Central memory CD4-positive, alpha-beta T cell (primary cell): ENCODE data around the gene TBC1D3I.
"Not testable (repeated sequence)": the region's sequence is repeated elsewhere in the genome, so short reads cannot be mapped to it uniquely, and the experiment has no call there.

Experiments
- DNase-seq: peaks from one replicate; pipeline ENCODE4 v3.0.0; 2022
- total RNA-seq, 3 experiments: gene quantifications; one replicate each; lab custom pipeline; 2026; lab: John Stamatoyannopoulos, UW

The TBC1D3I gene
- total RNA-seq = 0 reads per million in 3 experiments

DNA sequence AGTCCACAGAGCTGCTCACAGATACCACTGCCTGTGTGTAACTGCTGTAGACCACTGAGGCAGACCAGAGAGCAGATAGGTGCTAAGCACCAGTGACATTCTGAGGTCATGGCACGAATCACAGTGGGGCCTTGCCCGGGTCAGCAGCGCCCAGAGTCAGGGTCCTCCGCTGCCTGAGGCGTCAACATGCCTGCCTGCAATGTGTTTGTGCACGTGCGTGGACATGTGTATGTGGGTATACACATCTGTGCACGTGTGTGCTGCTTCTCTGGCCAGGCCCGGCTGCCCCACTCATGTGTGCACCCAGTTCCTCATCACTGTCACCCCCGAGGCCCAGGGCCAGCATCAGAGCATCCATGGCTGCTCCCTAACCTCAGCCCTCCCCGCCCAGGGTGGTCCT, at the start of gene TBC1D3I:
TBC1D3I (minus strand) TSS at position 101 of the 400 bp plus-strand sequence. CDS start 1,585 bp downstream, outside the sequence.
- DNase-seq = not testable (repeated sequence)

DNA sequence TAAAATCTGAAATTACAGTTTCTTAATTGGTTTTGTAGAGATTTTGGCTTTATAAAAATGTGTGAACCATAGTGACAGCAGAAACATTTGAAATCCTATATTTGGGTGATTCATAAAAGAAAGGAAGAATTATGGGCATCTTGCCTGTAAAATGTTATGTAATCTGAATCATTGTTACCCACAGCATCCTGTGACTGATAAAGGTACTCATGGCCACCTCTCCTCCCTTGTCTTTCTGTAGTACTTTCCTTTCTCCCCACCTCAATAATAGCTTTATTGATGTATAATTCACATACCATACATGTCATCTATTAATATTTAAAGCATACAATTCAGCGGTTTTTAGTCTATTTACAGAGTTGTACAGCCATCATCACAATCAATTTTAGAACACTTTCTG, 30.8 kb upstream of the TBC1D3I start:
- DNase-seq = not testable (repeated sequence)

DNA sequence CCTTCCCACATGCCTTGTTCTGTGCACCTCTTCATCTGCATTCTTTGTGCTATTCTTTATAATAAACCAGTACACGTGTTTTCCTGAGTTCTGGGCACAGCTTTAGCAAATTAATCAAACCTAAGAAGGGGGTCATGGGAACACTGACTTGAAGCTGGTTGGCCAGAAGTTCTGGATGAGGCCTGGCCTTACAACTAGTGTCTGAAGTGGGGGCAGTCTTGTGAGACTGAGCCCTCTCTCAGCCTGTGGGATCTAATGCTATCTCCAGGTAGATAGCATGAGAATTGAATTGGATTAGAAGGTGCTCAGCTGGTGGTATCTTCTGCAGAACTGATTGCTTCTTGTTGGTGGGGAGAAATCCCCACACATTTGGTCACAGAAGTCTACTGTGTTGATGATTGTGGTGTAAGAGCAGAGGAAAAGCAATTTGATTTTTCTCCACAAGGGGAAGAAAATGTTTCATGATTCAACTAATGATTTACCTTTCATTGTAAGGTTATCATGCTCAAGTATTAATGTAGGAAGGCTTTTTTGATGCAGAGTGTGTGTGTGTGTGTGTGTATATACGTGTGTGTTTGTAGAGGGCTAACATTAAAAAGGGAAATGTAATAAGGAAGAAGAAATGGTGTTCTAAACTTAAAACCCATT, 25.7 kb upstream of the TBC1D3I start:
- not testable (repeated sequence) for DNase-seq

DNA sequence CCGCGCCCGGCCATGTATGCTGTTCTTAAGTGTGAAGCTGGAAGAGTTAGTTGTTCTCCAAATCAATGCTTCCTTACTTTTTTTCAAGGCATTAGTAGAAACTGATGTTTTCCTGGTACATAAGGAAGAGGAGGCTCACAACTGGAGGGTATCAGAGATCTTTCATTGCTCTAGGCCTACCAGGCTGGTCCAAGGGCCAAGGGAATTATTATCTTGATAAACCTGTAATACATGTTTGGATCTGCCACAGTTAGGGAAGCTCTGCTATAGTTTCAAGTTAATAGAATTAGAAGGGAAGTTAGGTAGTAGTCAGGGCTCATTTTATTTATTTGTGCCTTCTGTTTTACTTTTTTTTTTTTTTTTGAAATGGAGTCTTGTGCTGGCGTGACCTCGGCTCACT, 19.8 kb upstream of the TBC1D3I start:
- not testable (repeated sequence) for DNase-seq

DNA sequence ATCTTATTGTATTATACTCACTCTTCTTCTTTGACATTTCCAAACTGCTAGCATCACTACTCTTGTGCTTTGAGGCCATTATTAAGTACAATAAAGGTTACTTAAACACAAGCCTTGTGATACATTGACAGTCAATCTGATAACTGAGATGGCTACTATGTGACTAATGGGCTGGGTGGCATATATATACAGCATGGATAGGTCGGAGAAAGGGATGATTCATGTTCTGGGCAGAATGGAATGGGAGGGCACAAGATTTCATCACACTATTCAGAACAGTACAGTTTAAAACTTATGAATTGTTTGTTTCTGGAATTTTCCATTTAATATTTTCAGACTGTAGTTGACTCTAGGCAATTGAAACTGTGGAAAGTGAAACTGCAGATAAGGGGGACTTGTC, 18.9 kb upstream of the TBC1D3I start:
- not testable (repeated sequence) for DNase-seq

DNA sequence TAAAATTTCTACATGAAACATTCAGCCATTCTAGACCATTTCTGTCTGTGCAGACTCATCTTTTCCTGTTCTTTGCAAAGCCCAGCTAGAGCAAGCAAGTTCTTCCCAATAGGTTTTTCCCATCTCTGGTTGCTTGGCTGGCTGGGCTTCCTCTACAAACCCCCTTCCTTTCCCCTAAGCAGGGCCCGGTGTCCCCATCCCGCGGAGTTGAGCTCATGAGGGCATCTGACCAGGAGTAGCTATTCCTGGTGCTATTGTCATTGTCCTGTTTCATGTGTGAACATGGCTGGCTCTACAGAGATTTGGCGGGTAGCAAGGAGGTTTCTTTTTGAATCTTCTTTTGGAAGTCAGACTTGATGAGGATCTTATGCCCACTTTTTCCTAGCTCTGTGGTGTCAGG, 22.3 kb downstream of the TBC1D3I start:
- not testable (repeated sequence) for DNase-seq

DNA sequence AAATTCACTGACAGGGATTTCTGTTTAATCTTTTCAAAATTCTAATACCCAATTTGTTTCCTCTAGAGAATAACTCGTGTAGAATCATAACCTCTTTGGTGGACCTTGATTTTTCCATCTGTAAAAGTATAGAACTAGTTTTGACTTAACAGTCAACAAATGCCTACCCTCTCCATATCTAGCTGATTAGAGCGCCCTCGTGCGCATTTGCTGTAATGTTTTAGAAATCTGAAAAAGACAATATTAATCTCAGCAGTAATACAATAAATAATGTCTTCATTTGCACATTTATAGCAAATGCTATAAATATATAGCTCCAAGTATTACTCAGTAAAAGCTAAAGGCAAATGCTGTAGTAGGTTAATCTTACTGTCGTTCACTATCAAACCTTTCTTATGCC, 34.7 kb downstream of the TBC1D3I start:
- not testable (repeated sequence) for DNase-seq

DNA sequence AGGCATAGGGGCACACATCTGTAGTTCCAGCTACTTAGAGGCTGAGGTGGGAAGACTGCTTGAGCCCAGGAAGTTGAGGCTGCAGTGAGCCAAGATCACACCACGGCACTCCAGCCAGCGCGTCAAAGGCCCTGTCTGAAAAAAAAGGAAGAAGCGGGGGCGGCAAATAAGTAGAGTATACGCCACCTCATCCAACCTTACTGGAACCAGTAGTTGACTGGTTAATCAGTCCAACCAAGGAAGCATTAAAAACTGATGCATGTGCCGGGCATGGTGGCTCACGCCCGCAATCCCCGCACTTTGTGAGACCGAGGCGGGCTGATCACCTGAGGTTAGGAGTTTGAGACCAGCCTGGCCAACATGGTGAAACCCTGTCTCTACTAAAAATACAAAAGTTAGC, 41.4 kb downstream of the TBC1D3I start:
- DNase-seq = not testable (repeated sequence)

DNA sequence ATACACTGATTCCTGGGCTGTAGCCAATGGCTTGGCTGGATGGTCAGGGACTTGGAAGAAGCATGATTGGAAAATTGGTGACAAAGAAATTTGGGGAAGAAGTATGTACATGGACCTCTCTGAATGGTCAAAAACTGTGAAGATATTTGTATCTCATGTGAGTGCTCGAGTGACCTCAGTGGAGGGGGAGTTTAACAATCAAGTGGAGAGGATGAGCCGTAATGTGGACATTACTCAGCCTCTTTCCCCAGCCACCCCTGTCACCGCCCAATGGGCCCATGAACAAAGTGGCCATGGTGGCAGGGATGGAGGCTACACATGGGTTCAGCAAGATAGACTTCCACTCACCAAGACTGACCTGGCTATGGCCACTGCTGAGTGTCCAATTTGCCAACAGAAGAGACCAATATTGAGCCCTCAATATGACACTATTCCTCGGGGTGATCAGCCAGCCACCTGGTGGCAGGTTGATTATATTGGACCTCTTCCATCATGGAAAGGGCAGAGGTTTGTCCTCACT, 42.7 kb downstream of the TBC1D3I start:
- not testable (repeated sequence) for DNase-seq

DNA sequence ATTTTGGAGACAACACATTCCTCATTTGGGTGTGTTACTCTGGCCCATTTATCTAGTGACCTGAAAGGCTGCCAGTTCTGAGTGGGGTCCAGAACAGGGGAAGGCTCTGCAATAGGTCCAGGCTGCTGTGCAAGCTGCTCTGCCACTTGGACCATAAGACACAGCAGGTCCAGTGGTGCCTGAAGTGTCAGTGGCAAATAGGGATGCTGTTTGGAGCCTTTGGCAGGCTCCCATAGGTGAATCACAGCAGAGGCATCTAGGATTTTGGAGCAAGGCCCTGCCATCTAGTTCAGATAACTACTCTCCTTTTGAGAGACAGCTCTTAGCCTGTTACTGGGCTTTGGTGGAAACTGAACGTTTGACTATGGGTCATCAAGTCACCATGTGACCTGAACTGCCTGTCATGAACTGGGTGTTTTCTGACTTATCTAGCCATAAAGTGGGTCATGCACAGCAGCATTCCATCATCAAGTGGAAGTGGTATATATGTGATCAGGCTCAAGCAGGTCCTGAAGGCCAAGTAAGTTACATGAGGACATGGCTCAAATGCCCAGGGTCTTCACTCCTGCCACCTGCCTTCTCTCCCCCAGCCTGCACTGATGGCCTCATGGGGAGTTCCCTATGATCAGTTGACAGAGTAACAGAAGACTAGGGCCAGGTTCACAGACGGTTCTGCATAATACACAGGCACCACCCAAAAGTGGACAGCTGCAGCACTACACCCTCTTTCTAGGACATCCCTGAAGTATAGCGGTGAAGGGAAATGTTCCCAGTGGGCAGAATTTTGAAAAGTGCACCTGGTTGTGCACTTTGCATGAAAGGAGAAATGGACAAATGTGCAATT, 43.4 kb downstream of the TBC1D3I start:
- DNase-seq = not testable (repeated sequence)

DNA sequence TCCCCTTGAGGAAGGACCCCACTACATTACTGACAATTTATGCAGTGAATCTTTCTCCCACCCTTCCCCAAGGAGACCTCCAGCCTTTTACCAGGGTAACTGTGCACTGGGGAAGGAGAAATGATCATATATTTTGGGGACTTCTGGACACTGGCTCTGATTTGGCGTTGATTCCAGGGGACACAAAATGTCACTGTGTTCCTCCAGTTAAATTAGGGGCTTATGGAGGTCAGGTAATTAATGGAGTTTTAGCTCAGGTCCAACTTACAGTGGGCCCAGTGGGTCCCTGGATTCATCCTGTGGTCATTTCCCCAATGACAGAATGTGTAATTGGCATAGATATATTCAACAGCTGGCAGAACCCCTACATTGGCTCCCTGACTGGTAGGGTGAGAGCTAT, 44.8 kb downstream of the TBC1D3I start:
- not testable (repeated sequence) for DNase-seq

DNA sequence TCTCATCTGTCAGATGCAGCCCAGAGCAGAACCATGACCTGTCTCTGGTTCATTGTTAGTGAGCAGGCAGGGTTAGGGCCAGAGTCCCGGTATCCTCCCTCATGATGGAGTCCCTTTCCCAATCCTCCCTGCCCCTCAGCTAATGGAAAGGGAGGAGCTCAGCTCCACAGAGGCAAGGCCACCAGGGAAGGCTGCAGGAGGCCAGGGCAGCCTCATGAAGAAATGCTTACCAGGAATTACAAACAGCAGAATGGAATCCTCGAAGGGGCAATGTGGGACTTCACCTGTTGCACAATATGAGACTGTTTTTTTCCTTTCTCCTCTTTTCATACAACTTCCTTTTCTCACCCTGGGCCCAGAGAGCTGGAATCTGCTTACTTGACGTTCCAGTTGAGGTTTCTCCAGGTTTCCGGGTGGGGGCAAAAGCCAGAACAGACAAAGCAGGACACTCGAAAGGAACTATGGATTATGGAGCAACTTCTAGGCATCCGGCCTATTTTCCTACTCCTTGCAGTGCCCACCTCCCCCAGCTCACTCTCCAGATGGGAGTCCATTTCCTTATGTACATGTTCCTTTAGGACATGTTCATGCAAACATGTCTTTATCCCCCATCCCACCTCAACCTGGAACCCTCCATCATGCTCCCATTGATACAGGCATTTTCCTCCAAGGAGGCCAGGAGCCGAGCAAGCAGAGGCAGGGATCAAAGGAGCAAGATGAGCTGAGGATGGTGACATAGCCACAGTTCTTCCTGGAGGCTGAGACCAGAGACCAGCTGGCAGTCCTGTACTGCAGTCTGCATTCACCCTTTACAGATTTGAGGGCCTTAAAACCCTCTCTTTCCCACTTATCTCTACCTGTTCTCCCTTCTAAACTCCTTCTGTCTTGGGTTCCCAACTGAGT, 48.7 kb downstream of the TBC1D3I start:
- DNase-seq = not testable (repeated sequence)

DNA sequence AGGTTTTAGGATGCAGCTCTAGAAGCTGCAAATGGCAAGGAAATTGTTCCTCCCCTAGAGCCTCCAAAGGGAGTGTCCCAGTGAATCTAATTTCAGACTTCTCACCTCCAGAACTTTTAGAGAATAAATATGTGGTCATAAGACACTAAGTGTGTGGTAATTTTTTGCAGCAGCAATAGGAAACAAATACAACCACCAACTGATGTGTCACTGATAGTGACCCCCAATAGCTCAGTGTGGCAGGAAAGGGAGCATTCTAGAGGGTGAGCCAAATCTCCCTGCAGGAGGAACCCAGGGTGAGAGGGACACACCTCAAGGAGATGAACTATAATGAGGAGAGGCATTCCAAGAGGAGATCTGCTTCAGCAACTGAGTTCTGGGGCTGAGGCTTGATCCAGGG, 49.5 kb downstream of the TBC1D3I start:
- no peak for DNase-seq

DNA sequence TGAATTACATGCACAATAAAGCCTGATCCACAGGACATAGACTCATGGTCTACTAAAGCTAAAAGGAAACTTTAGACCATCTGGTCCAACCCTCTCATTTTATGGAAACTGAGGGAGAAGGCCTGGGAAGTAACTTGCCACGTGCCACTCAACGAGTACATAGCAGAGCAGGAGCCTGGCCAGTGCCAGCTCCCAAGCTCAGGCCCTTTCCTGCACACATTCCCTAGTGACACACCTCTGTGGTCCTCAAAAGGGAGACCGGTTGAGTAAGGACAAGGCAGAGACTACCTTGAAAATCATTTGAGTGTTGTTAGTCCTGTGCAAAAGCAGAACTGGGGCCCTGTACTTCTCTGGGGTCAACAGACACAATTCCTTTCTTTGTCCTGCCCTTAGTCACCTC, 50.7 kb downstream of the TBC1D3I start:
- DNase-seq = no peak

DNA sequence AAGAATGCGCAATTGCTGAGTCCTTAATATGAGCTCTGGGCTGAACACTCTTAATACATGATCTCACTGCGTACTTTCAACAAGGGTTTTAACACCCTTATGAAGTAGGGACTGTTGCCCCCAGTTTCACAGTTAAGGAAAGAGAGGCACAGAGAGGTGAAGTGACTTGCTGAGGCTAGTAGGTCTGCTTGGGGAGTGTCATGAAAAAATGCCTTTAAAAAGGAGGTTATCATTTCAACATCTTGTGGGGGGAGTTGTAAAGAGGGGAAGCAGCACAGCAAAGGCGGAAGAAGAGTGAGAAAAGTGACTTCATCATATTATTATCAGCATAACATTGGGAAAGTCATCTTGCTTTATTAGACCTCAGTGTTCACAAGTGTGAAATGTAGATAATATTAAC, 51.4 kb downstream of the TBC1D3I start:
- no peak for DNase-seq

DNA sequence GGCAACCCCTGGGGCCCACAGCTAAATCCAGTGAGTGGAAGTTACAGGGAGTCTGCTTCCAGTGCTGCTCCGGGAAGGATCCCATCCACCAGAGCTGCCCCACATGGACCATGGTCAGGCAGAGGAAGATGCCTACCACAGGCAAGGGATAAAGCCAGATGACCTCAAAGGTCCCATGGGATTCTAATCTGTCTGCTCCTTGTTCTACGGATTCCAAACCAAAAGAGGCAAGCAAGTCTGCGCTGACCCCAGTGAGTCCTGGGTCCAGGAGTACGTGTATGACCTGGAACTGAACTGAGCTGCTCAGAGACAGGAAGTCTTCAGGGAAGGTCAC, 52.1 kb downstream of the TBC1D3I start:
- DNase-seq = no peak

DNA sequence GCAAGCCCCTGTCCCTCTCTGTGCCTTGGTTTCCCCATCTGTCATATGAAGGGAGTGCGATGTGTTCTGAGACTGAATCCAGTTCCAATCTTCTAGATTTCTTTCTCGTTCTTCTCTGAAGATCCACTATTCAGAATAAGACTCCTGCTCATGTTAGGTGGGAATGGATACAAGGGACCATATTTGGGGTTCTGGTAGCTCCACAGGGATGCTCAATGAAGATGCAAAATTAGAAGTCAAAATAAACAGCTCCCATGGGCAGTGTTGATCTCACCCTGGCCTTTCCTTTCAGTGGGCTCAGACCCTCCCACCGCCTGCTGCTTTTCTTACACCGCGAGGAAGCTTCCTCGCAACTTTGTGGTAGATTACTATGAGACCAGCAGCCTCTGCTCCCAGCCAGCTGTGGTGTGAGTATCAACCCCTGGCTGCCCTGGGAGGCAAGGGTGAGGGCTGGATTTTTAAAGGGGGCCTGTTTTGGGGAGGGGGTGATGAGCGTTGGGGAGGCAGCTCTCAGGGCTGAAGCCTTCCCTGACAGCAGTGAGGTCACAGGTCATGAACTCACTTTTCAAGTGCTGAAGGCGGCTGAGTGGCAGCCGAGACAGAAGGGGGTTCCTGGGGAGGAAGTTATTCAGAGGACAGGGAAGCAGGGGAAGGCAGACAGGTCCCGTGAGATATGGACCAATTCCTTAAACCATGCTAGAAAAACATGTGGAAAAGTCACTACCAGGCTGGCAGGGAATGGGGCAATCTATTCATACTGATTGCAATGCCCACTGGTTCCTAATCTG, 52.7 kb downstream of the TBC1D3I start:
- not testable (repeated sequence) for DNase-seq

DNA sequence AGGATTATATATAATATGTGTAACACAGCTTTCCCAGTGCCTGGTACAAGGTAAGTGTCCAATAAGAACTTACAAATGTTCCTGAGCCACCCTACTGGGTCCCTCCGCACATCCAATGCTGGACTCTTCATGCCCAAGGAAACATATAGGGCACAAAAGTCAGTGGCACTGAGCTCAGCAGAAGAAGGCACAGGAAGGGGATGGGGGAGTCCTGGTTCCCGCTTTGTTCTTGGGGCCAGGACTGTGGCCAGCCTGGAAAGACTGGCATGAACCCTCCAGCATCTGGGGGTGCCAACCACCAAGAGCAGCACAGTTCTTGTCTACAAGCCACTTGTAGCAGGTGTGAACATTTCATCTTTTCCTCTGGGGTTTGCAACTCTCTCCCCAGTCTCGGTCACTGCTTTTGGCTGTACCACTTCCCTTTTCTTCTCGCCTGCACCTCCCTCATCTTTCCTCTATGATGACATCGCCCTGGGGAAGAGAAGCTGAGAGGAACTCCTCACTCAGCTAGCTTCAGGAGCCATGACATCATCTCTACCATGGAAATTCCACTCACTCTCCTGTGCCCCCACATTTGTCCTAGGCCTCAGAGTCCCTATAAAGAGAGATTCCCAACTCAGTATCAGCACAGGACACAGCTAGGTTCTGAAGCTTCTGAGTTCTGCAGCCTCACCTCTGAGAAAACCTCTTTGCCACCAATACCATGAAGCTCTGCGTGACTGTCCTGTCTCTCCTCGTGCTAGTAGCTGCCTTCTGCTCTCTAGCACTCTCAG, 53.7 kb downstream of the TBC1D3I start, which contains the start of gene CCL4L2:
CCL4L2 (plus strand) TSS at position 625 of the 773 bp plus-strand sequence.
- DNase-seq = not testable (repeated sequence)

DNA sequence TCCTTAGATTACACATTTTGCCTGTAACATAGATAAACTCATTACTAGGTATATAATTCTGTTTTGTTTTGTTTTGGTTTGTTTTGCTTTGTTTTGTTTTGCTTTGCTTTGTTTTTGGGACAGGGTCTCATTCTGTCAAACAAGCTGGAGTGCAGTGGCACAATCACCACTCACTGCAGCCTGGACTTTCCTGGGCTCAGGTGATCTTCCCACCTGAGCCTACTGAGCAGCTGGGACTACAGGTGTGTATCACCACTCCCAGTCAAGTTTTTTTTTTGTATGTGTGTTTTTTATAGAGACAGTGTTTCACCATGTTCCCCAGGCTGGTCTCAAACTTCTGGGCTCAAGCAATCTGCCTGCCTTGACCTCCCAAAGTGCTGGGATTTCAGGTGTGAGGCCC, 54.8 kb downstream of the TBC1D3I start:
- no peak for DNase-seq

DNA sequence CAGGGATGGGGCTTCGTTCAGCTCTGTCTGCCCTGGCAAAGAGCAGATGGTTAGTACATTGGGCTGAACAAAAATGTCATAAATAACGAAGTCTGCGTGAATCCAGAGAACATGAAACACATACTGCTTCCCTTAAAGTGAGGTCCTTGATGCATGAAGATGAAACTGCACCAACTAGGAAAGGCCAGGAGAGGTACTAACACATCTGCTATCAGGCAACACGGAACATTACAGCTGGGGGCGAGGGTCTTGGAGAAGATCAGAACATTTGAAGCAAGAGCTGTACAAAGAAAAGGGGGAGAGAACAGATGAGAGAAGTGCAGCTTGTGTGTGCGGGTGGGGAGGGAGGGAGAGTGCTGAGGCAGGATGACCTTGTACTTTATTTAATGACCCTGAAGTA, 57.0 kb downstream of the TBC1D3I start:
- DNase-seq = not testable (repeated sequence)

DNA sequence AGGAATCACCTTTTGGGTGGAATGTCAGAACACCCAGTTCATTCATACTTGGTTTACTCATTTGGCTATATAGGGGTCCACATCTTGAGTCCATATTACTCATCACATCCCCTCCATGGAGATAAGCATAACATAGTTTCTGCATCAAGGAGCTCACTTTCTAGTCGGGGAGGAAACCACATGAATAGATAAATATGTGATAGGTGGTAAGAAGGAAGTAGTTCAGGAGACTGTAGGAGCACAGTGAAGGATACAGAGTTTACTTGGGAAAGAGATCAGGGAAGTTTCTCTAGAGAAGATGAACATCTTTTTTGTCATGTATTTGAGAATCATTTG, 57.9 kb downstream of the TBC1D3I start:
- DNase-seq = not testable (repeated sequence)
